Measurements from ENCODE around the gene KCNMA1.
A peak's percentile ranks its signal among the peaks of the same experiment; 100 is the strongest.

Gene KCNMA1

DNA sequence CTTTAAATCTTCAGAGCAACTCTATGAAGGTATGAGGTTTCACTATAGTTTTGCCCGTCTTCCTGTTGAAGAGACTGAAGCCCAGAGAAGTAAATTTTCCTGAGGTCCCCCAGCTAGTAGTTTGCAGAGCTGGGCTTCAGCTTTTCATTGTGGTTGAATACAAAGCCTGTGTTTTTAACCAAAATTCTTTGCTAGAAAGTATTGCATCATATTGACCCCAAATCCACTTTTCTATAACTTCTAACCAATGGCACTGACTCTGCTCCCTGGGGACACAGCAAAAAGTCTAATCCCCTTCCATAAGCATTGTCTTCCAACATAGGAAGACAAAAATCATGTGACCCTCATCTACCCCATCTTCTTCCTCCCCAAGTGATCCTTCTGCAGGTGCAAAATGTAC lies 93.0 kb downstream of the KCNMA1 start:
- TF ChIP-seq GATA3 (IDR thresholded peaks at IDR 0.05; ENCODE audit: low read depth, low read length) (no peak), GATA2 (IDR thresholded peaks at IDR 0.05; ENCODE audit: low read depth, low read length) (no peak)

DNA sequence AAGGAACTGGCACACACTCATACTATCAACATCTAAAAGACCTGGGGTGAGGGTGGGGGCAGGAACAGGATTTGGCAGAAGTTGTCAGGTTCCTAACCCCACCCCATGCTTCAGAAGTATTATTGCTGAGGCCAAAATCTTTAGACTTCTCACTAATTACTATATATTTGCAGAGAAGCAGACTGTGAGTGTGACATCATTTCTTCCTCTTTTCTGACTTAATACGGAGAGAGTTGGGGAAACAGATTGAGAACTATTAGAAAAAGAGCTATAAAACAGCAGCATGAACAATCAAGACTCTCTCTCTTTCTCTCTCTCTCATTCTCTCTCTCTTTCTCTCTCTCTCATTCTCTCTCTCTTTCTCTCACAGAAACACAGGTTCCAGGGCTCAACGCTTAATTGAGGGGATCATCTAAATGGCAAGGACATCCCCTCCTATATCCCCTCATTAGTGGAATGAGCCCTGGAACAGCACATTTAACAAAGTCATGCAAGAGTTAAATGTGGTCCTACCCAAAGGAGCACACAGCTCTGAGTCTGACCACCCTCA lies 94.8 kb downstream of the KCNMA1 start:
- no peak for TF ChIP-seq GATA2 (IDR thresholded peaks at IDR 0.05; ENCODE audit: low read depth, low read length)
- TF ChIP-seq GATA3 (IDR thresholded peaks at IDR 0.05; ENCODE audit: low read depth, low read length), result no peak

DNA sequence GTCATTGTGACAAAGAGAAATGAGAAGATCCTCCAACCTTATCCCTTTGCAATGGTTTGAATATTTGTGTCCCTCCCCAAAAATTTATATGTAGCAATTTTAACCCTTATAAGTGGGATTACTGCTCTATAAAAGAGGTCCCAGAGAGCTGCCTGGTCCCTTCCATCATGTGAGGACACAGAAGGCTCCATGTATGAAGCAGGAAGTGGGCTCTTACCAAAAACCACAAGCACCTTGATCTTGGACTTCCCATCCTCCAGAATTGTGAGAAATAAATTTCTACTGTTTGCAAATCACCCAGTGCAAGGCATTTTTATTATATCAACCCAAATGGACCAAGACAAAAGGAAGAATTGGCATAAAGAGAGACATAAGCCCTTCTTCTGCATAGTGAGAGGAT lies 95.7 kb downstream of the KCNMA1 start:
- TF ChIP-seq GATA2 (IDR thresholded peaks at IDR 0.05; ENCODE audit: low read depth, low read length) (no peak), GATA3 (IDR thresholded peaks at IDR 0.05; ENCODE audit: low read depth, low read length) (no peak)

GRCh38 chr10:77541247-77541646 lies 96.4 kb downstream of the KCNMA1 start:
- no peak for TF ChIP-seq GATA2 (IDR thresholded peaks at IDR 0.05; ENCODE audit: low read depth, low read length)
- no peak for TF ChIP-seq GATA3 (IDR thresholded peaks at IDR 0.05; ENCODE audit: low read depth, low read length)

GRCh38 chr10:77539147-77539935 lies 98.3 kb downstream of the KCNMA1 start:
- TF ChIP-seq GATA3 (IDR thresholded peaks at IDR 0.05; ENCODE audit: low read depth, low read length), result no peak
- TF ChIP-seq GATA2 (IDR thresholded peaks at IDR 0.05; ENCODE audit: low read depth, low read length), result no peak

GRCh38 chr10:77537720-77538373 lies 99.8 kb downstream of the KCNMA1 start:
- TF ChIP-seq GATA3 (IDR thresholded peaks at IDR 0.05; ENCODE audit: low read depth, low read length) (no peak), GATA2 (IDR thresholded peaks at IDR 0.05; ENCODE audit: low read depth, low read length) (no peak)

DNA sequence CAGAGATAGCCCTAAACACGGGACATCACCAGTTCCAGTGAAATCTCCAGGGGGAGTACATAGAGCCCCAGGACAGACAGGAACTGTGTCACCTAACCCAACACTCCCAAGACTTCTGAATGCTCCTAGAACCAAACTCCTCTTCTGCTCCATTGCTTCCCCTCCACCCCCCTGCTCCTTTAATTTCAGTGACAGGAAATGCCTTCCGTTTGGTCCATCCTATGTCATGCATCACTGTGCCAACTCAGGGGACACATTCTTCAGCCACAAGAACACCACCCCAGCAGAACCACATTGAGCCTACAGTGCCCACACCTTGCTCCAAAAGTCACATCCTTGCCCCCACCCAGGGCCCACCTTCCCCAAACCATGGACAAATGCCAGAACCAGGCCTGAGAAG lies 100.5 kb downstream of the KCNMA1 start:
- no peak for TF ChIP-seq GATA3 (IDR thresholded peaks at IDR 0.05; ENCODE audit: low read depth, low read length)
- no peak for TF ChIP-seq GATA2 (IDR thresholded peaks at IDR 0.05; ENCODE audit: low read depth, low read length)

DNA sequence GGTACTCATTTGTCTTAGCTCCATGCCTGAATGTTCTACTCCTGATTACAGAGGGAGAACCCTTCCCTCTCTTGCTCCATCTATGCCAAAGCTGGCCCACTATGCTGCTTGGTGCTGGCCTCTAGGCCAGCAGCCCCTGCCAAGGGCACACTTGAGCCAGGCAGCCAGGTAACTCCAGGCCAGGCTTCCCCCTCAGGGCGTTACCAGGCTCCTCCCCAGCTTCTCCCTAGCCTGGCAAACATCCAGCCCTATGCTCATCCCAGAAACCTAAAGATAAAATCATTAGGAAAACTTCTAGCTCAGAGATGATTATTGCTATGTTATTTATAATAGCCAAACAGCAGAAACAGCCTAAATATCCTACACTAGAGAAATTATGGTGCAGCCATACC lies 103.7 kb downstream of the KCNMA1 start:
- TF ChIP-seq GATA3 (IDR thresholded peaks at IDR 0.05; ENCODE audit: low read depth, low read length) (peak; percentile 31; the same call in 1 of the 2 replicates), GATA2 (IDR thresholded peaks at IDR 0.05; ENCODE audit: low read depth, low read length) (peak; percentile 55)

DNA sequence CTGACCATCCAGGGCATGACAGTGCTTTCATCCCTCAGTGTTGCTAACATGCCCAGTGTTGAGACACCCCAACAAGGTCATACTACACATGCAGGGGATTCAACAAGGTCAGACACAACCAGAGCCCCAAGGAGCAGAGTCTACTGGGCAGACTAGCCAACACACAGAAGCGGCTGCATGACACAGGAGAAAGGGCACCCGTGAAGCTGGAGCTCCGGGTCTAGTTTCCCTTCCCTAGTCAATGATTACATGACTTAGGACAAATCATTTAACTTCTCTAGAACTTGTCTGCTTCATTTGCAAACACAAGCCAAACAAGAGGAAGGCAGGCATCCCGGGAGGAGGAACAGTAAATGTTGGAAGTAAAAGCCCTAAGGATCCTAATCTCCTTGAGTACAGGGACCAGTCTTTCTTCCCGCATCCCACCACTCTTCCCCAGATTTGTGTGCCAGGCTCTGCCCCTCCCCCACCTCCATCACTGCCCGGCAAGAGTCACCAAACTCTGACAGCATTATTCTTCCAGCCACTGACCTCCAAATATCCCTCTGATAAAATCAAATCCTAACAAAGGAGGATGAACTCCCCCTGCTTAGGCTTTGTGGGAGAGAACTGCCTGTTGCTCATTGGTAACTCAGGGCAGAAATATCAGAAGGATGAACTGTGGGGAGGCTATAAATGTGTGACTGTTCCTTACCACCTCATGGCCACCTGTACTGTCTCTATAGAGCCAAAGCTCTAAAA lies 104.3 kb downstream of the KCNMA1 start:
- TF ChIP-seq GATA3 (IDR thresholded peaks at IDR 0.05; ENCODE audit: low read depth, low read length), result no peak
- TF ChIP-seq GATA2 (IDR thresholded peaks at IDR 0.05; ENCODE audit: low read depth, low read length), result no peak; the same call in 1 of the 2 replicates

- TF ChIP-seq GATA3 (IDR thresholded peaks at IDR 0.05; ENCODE audit: low read depth, low read length) (no peak), GATA2 (IDR thresholded peaks at IDR 0.05; ENCODE audit: low read depth, low read length) (no peak)
These were observed 105.5 kb downstream of the KCNMA1 start for GRCh38 chr10:77532068-77532467.

DNA sequence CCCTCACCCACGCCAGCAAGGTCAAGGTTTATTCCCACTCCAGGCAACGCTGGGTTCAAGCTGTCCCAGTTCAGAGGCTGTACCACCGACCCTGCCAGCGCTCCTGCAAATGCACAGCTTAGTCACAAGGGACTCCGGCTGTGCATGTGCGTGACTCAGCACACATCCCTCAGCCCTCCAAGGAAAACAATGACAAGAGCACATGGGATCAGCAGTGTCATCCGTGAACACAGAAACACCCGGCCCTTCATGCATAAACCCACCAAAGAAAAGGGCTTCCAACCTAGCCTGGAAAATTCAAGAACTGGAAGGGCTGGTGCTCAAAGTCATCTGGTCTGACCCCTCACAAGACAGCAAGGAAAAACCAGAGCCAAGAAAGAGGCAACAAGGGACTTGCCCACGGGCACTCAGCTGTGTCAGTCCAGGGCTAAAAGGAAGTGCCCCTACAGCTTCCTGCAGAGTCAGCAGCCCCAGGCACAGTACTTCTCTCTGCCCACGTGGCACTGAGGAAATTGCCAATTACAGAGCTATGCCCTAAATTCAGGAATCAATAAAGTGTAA lies 106.1 kb downstream of the KCNMA1 start:
- TF ChIP-seq GATA3 (IDR thresholded peaks at IDR 0.05; ENCODE audit: low read depth, low read length) (no peak), GATA2 (IDR thresholded peaks at IDR 0.05; ENCODE audit: low read depth, low read length) (no peak)

DNA sequence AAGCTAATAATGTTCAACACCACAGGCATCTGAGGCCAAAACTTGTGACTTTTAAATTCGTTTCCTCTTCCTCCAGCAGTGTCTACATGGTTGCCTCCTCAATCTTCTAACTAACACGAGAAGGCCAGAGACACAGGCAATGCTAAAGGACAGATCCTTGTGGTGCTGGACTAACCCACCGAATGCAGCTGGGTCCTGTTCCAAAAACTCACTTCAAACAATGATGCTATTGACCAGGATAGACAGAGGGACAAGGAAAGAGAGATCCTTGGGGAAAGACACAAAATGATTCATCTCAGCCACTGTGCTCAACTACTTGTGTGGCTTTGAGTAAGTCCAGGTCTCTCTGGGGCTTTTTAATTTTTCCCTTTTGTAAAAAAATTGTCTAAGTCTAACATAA lies 107.6 kb downstream of the KCNMA1 start:
- TF ChIP-seq GATA3 (IDR thresholded peaks at IDR 0.05; ENCODE audit: low read depth, low read length) (no peak), GATA2 (IDR thresholded peaks at IDR 0.05; ENCODE audit: low read depth, low read length) (no peak)

DNA sequence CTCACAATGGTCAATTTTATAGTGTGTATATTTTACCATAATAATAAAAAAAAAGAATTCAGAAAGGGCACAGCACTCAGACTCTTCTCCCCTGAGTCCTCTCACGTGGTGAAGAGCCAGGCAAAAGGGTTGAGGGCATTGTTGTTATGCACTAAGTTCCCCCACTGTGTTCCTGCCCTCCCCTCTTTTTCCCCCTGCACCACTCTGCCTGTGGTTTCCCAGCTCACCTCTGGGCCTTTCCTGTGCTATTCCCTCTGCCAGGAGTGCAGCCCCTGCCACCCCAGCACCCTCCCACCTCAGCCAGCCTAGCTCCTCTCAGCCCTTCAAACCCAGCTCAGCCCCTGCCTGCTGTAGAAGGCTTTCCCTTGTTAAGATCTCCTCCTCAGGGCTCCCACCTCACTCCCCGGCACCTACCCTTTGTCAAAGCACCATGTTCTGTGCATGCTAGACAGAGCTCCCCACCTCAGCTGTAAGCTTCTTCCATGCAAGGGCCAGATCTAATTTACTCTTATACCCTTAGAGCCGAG lies 108.5 kb downstream of the KCNMA1 start:
- TF ChIP-seq GATA2 (IDR thresholded peaks at IDR 0.05; ENCODE audit: low read depth, low read length) (no peak), GATA3 (IDR thresholded peaks at IDR 0.05; ENCODE audit: low read depth, low read length) (no peak)

- TF ChIP-seq GATA2 (IDR thresholded peaks at IDR 0.05; ENCODE audit: low read depth, low read length) (no peak), GATA3 (IDR thresholded peaks at IDR 0.05; ENCODE audit: low read depth, low read length) (no peak)
These were observed 109.8 kb downstream of the KCNMA1 start for GRCh38 chr10:77527839-77528238.

Measured in SH-SY5Y (cell line).